ENCODE measurements around the gene COG8.

GRCh38 chr16:69364088-69364487 lies 24.7 kb upstream of the COG8 start:
- TF ChIP-seq POLR2AphosphoS5 (IDR thresholded peaks at IDR 0.05) (no peak), CTCF (IDR thresholded peaks at IDR 0.05) (no peak), POLR2A (IDR thresholded peaks at IDR 0.05) (no peak), EP300 (IDR thresholded peaks at IDR 0.05) (no peak)
